ENCODE measurements around the gene STIMATE. TPM values are rescaled to one million over a fixed set of nuclear protein-coding genes. Genes with fewer than 3 reads are reported as not detected.

Gene STIMATE
- total and polyA plus RNA-seq, 9 of the 15 experiments (the other 6 are each of a cell fraction or from before 2014, with no cell fraction given) = 0.14 to 7.7 (median 4.9) TPM

DNA sequence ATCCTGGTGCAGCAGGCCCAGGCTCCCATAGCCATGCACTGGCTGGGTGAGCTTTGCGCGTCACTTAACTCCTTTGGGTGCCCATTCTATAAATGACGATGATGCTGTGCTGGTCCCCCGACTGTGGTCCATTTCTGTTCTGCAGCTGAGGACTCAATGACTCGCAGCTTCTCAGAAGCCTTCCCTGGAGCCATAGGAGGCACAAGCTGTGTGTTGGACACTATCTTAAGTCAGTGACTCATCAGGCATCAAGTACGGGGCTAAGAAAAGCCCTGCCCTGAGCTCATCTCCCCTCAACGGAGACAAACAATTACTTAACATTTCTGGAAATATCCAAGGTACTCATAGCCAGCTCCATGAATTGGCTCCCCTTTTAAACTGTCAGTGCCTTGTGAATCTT lies 48.7 kb downstream of the STIMATE start:
- TF ChIP-seq JUND (IDR thresholded peaks at IDR 0.05; ENCODE audit: borderline replicate concordance, low read depth, low read length) (peak; percentile 62; the same call in 1 of the 2 replicates), JUND (tag; IDR thresholded peaks at IDR 0.05; ENCODE audit: borderline replicate concordance, low read depth, low read length) (0 out of 3 replicates have a peak, but pooled peaks have one; percentile 15), ZNF12 (CRISPR knock-in tag; IDR thresholded peaks at IDR 0.05) (no peak), RHOXF2B (CRISPR knock-in tag; conservative IDR thresholded peaks at IDR 0.05) (no peak), MAZ (CRISPR knock-in tag; conservative IDR thresholded peaks at IDR 0.05 in 1 of 2, IDR thresholded peaks at IDR 0.05 in 1 of 2) (no peak), TAF7 (tag; IDR thresholded peaks at IDR 0.05) (no peak), ZNF77 (CRISPR knock-in tag; IDR thresholded peaks at IDR 0.05) (no peak), HMG20B (CRISPR knock-in tag; IDR thresholded peaks at IDR 0.05) (no peak), POLR2A (conservative IDR thresholded peaks at IDR 0.05) (no peak), NRF1 (conservative IDR thresholded peaks at IDR 0.05 in 1 of 2, IDR thresholded peaks at IDR 0.05 in 1 of 2) (no peak), FOXJ3 (CRISPR knock-in tag; IDR thresholded peaks at IDR 0.05) (no peak), FOSL1 (tag; conservative IDR thresholded peaks at IDR 0.05) (peak; percentile 57), MTA3 (IDR thresholded peaks at IDR 0.05; ENCODE audit: borderline replicate concordance) (no peak), POLR3A (IDR thresholded peaks at IDR 0.05; ENCODE audit: borderline replicate concordance, extremely low read depth, insufficient read depth, insufficient read length) (no peak), MAFK (IDR thresholded peaks at IDR 0.05; ENCODE audit: low read length) (no peak), BMI1 (IDR thresholded peaks at IDR 0.05; ENCODE audit: low read length) (no peak)
- TF ChIP-seq, protein P1, sequence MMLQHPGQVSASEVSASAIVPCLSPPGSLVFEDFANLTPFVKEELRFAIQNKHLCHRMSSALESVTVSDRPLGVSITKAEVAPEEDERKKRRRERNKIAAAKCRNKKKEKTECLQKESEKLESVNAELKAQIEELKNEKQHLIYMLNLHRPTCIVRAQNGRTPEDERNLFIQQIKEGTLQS (IDR thresholded peaks at IDR 0.05) = peak; percentile 69
- TF ChIP-seq, protein P1 (CRISPR knock-in tag; conservative IDR thresholded peaks at IDR 0.05) = no peak
- FAIRE-seq (peak; percentile 29), ATAC-seq (peak; percentile 63), DNase-seq (ENCODE audit: extremely low read depth in 1 of 4, low spot score in 3 of 4) (peak in 2 of 4 experiments; percentile 15 to 37)
- no peaks in the 10 kb centered on the region for H3K9me3 ChIP-seq (replicated peaks; ENCODE audit: control insufficient read depth, insufficient read depth, low read depth, low read length)
- H3K9me1 ChIP-seq (ENCODE audit: control insufficient read depth, insufficient read depth, low read length) = no peaks in the 10 kb centered on the region
- H3K4me1 ChIP-seq (replicated peaks in 1 of 2; ENCODE audit: control insufficient read depth in 2 of 2, insufficient read depth in 2 of 2, low read length in 2 of 2) = no peaks in the 10 kb centered on the region
- no peak overlapping the region; the same call in 2 of the 3 replicates for H3K27ac ChIP-seq (ENCODE audit: extremely low read depth, low read depth, low read length)
- H3K79me2 ChIP-seq (ENCODE audit: control insufficient read depth, insufficient read depth, low read length) = no peaks in the 10 kb centered on the region
- ChIA-PET CTCF (ENCODE audit: low intra/inter-chr PET ratio) (no interaction called here), POLR2A (interaction anchor here (0.7 to 1.1 kb wide), 2 partner anchors 12 to 211 kb away, joined by 3 read pairs; no protein-coding TSS in a partner anchor)
- no peak overlapping the region for H3K4me3 ChIP-seq
- H3K9ac ChIP-seq (ENCODE audit: insufficient read depth in 1 of 2, low read depth in 2 of 2, low read length in 2 of 2) = no peak overlapping the region
- H3K36me3 ChIP-seq (ENCODE audit: control insufficient read depth, insufficient read depth, low read length) = peaks cover 6% of the 10 kb centered on the region; the same call in 1 of the 3 replicates
- no peak overlapping the region; the same call in 1 of the 2 replicates for H3K4me2 ChIP-seq (ENCODE audit: insufficient read depth, low read length)
- intact Hi-C loops (cut with micrococcal nuclease) = no loop called here
- WGBS (ENCODE audit: insufficient coverage, low coverage, missing lambda C conversion rate) = 46% methylated on average over 6 of the region's 7 CpGs
- BruUV-seq (replicated peaks) = no TSS peak
- in situ Hi-C loops (cut with MboI) = loop anchor here (10.0 kb wide), 1 partner anchor 226 kb away; no protein-coding TSS in a partner anchor
- H3K27me3 ChIP-seq (ENCODE audit: control insufficient read depth in 2 of 2, insufficient read depth in 2 of 2, low read length in 2 of 2) = no peaks in the 10 kb centered on the region
- 0 out of 2 replicates have a peak, but pooled peaks cover 7% of the 10 kb centered on the region for H4K20me1 ChIP-seq (replicated peaks; ENCODE audit: control insufficient read depth, insufficient read depth, low read length)
- no peak overlapping the region for H2AFZ ChIP-seq (ENCODE audit: low read depth, low read length)

Data from K562 (cell line).